CD4-positive, alpha-beta memory T cell (primary cell): ENCODE data around the gene RNF125. TPM values are rescaled to one million over a fixed set of nuclear protein-coding genes. Genes with fewer than 3 reads are reported as not detected.

ENCODE experiments used
- CTCF ChIA-PET: fragments of 350-600 bp; sonication (Branson Sonifier 250); formaldehyde crosslinking; loops from one replicate; lab custom pipeline; 2021; ENCODE audit warnings: inconsistent platforms; ENCODE audit not compliant: partially characterized antibody; lab: Charles Lee
- POLR2A ChIA-PET: fragments of 350-600 bp; sonication (Branson Sonifier 250); formaldehyde crosslinking; loops from one replicate; lab custom pipeline; 2021; ENCODE audit not compliant: partially characterized antibody; lab: Charles Lee
- DNase-seq, 5 donors: peaks; one replicate each; pipeline versions ENCODE4 v3.0.0 to v3.0.0-alpha.2; 2020 to 2022; ENCODE audit warnings: mixed read lengths in 1 of 5
- H3K27ac ChIP-seq: one replicate; pipeline ENCODE4 v1.7.0; 2013; ENCODE audit warnings: low read depth, low read length
- H3K27me3 ChIP-seq: 2 replicates; pipeline ENCODE4 v1.7.0; 2013; ENCODE audit warnings: mild to moderate bottlenecking, low read length, moderate library complexity; ENCODE audit not compliant: insufficient read depth
- H3K36me3 ChIP-seq: 2 replicates; pipeline ENCODE4 v1.7.0; 2013; ENCODE audit warnings: mild to moderate bottlenecking, low read length, moderate library complexity; ENCODE audit not compliant: insufficient read depth
- H3K4me1 ChIP-seq: 2 replicates; pipeline ENCODE4 v1.7.0; 2013; ENCODE audit warnings: mild to moderate bottlenecking, low read length, moderate library complexity; ENCODE audit not compliant: insufficient read depth
- H3K4me3 ChIP-seq, 2 donors: one replicate each; pipeline ENCODE4 v1.7.0; 2013; ENCODE audit warnings: low read length in 2 of 2, mild to moderate bottlenecking in 1 of 2
- H3K9me3 ChIP-seq, 2 donors: one replicate each; pipeline ENCODE4 v1.7.0; 2013; ENCODE audit warnings: low read length in 2 of 2, control low read depth in 1 of 2; ENCODE audit not compliant: control insufficient read depth in 1 of 2
- H3K27ac Mint-ChIP-seq, 7 donors: one replicate each; pipeline ENCODE4 v1.8.0; 2020 to 2021; ENCODE audit warnings: mixed read lengths in 7 of 7, mild to moderate bottlenecking in 6 of 7, inconsistent platforms in 3 of 7, moderate library complexity in 3 of 7
- H3K27me3 Mint-ChIP-seq, 2 donors: one replicate each; pipeline ENCODE4 v1.8.0; 2020 to 2021; ENCODE audit warnings: mixed read lengths in 2 of 2
- H3K36me3 Mint-ChIP-seq, 2 donors: one replicate each; pipeline ENCODE4 v1.8.0; 2020 to 2021; ENCODE audit warnings: mixed read lengths in 2 of 2, inconsistent platforms in 1 of 2, mild to moderate bottlenecking in 1 of 2
- H3K4me1 Mint-ChIP-seq, 4 donors: one replicate each; pipeline ENCODE4 v1.8.0; 2020 to 2021; ENCODE audit warnings: mixed read lengths in 4 of 4, mild to moderate bottlenecking in 1 of 4
- H3K4me3 Mint-ChIP-seq, 8 donors: one replicate each; pipeline ENCODE4 v1.8.0; 2020 to 2021; ENCODE audit warnings: mixed read lengths in 8 of 8, mild to moderate bottlenecking in 7 of 8, moderate library complexity in 6 of 8, inconsistent platforms in 3 of 8
- H3K9me3 Mint-ChIP-seq, 8 donors: one replicate each; pipeline ENCODE4 v1.8.0; 2020 to 2021; ENCODE audit warnings: mixed read lengths in 8 of 8, mild to moderate bottlenecking in 5 of 8, inconsistent platforms in 3 of 8, moderate library complexity in 1 of 8
- intact Hi-C: fragments of 100-400 bp; cut with micrococcal nuclease; formaldehyde crosslinking; loops from one replicate; pipeline ENCODE4 v1.15.1; 2023
- polyA plus RNA-seq, 2 donors: library from polyadenylated mRNA; unstranded; fragments of 300-500 nt; fragmentation: Illumina TruSeq; gene quantifications; one replicate each; pipeline ENCODE4 v1.2.3, GENCODE V29; 2021
- total RNA-seq, 2 experiments: library from RNA; stranded (reverse); gene quantifications; one replicate each; pipeline ENCODE4 v1.2.3, GENCODE V29; 2021

The RNF125 gene
- total and polyA plus RNA-seq, 4 experiments from 2014 or later = 38.2 to 82.7 (median 51.6) TPM

DNA sequence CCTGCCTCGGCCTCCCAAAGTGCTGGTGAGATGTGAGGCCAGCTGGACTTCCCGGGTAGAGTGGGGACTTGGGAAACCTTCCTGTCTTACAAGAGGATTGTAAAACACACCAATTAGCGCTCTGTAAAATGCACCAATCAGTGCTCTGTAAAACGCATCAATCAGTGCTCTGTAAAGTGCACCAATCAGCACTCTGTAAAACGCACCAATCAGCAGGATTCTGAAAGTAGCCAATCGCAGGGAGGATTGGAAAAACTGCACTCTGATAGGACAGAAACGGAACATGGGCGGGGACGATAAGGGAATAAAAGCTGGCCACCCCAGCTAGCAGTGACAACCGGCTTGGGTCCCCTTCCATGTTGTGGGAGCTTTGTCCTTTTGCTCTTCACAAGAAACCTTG lies 19.0 kb downstream of the RNF125 start:
- Histone ChIP-seq H3K4me3 (no peak overlapping the region), H3K27ac (no peak overlapping the region), H3K36me3 (peaks cover 23% of the 10 kb centered on the region), H3K4me1 (peaks cover 93% of the 10 kb centered on the region), H3K27me3 (no peaks in the 10 kb centered on the region), H3K9me3 (no peaks in the 10 kb centered on the region)
- H3K27me3 Mint-ChIP-seq = no peaks in the 10 kb centered on the region
- H3K9me3 Mint-ChIP-seq = peaks cover 0 to 4% (median 0%) of the 10 kb centered on the region in 8 donors
- intact Hi-C loops = no loop called here
- CTCF ChIA-PET = interaction anchor here (0.9 to 4.9 kb wide), 3 partner anchors 18 to 29 kb away, joined by 3 to 36 read pairs (median 3); partner anchors contain the start of gene RNF125
- DNase-seq = no peak
- peaks cover 48 to 67% of the 10 kb centered on the region in 2 donors for H3K36me3 Mint-ChIP-seq
- peaks cover 62 to 94% (median 76%) of the 10 kb centered on the region in 4 donors for H3K4me1 Mint-ChIP-seq
- peak overlapping the region in 4 of 7 donors; percentile 6 to 75 (median 54) for H3K27ac Mint-ChIP-seq
- POLR2A ChIA-PET = interaction anchor here (0.6 to 14.0 kb wide), 4 partner anchors 12 to 94 kb away, joined by 4 to 280 read pairs (median 5); partner anchors contain the start of genes RNF125, RNF138 and TRAPPC8
- no peak overlapping the region for H3K4me3 Mint-ChIP-seq

DNA sequence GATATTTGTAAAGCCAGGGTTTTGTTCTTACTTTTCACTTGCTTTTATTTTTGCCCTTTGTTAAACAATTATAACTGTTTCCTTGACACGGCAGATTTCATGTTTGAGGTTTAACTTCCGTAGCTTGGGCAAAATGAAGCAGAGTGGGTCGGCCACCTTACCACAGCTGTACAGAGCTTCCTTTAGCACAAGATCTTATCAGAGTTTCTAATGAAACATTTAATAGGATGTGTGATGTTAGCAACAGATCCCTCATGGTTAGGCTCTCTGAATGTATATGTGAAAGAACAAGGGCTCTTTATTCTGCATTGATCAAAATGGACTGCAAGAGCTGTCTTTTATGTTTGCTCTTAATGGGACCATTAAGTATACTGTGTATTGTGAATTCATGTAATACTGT lies 22.3 kb downstream of the RNF125 start:
- H3K36me3 ChIP-seq = peaks cover 28% of the 10 kb centered on the region
- H3K9me3 Mint-ChIP-seq = peaks cover 0 to 4% (median 0%) of the 10 kb centered on the region in 8 donors
- CTCF ChIA-PET = interaction anchor here (0.9 to 4.9 kb wide), 5 partner anchors 12 to 97 kb away, joined by 3 to 36 read pairs (median 5); partner anchors contain the start of genes RNF125 and TRAPPC8
- H3K27me3 ChIP-seq = no peaks in the 10 kb centered on the region
- H3K27me3 Mint-ChIP-seq = no peaks in the 10 kb centered on the region
- H3K27ac Mint-ChIP-seq = peak overlapping the region; percentile 61 to 92 (median 87)
- POLR2A ChIA-PET = interaction anchor here (0.7 to 14.0 kb wide), 14 partner anchors 8 to 99 kb away, joined by 3 to 280 read pairs (median 4); partner anchors contain the start of genes RNF125, RNF138 and TRAPPC8
- peak; percentile 74 to 78 (median 75) for DNase-seq
- intact Hi-C loops = loop anchor here (1.0 to 2.0 kb wide), 4 partner anchors 8 to 51 kb away; partner anchors contain the start of gene RNF125
- peaks cover 48 to 75% (median 58%) of the 10 kb centered on the region in 4 donors for H3K4me1 Mint-ChIP-seq
- H3K4me1 ChIP-seq = peaks cover 75% of the 10 kb centered on the region
- peak overlapping the region; percentile 21 for H3K27ac ChIP-seq
- peak overlapping the region; percentile 55 to 84 (median 70) for H3K4me3 Mint-ChIP-seq
- peaks cover 46 to 63% of the 10 kb centered on the region in 2 donors for H3K36me3 Mint-ChIP-seq
- no peaks in the 10 kb centered on the region for H3K9me3 ChIP-seq
- no peak overlapping the region for H3K4me3 ChIP-seq

DNA sequence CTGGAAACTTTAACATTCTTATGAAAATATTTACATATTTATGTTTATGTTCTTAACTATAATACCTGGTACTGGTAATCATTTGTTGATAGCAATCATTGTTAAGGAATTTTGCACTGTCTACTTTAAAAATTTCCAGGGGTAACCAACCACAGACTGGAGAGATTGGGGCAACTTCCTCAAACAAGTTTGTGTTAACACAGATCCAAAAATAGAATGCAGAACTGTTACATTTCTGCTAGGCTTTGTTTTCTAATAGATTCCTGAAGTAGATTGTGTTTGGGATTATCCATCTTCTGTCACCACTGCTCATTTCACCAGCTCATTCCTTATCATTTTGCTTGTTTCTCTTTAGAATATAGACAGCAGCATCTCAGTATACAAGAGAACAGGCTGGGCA lies 23.7 kb downstream of the RNF125 start:
- intact Hi-C loops = no loop called here
- Histone ChIP-seq H3K27me3 (no peaks in the 10 kb centered on the region), H3K36me3 (peaks cover 21% of the 10 kb centered on the region), H3K9me3 (no peaks in the 10 kb centered on the region), H3K4me3 (no peak overlapping the region), H3K27ac (no peak overlapping the region), H3K4me1 (peaks cover 66% of the 10 kb centered on the region)
- Mint-ChIP-seq H3K36me3 (peaks cover 40 to 60% of the 10 kb centered on the region in 2 donors), H3K27me3 (no peaks in the 10 kb centered on the region), H3K27ac (peak overlapping the region in 5 of 7 donors; percentile 12 to 76 (median 49)), H3K4me3 (peak overlapping the region in 5 of 8 donors; percentile 31 to 67 (median 46)), H3K4me1 (peaks cover 38 to 63% (median 48%) of the 10 kb centered on the region in 4 donors), H3K9me3 (peaks cover 0 to 4% (median 0%) of the 10 kb centered on the region in 8 donors)
- POLR2A ChIA-PET = interaction anchor here (1.3 to 14.0 kb wide), 2 partner anchors 19 to 30 kb away, joined by 3 to 280 read pairs; partner anchors contain the start of gene RNF125
- DNase-seq = no peak
- CTCF ChIA-PET = interaction anchor here (0.9 to 3.6 kb wide), 6 partner anchors 18 to 99 kb away, joined by 3 to 19 read pairs (median 3); partner anchors contain the start of genes RNF125 and TRAPPC8

DNA sequence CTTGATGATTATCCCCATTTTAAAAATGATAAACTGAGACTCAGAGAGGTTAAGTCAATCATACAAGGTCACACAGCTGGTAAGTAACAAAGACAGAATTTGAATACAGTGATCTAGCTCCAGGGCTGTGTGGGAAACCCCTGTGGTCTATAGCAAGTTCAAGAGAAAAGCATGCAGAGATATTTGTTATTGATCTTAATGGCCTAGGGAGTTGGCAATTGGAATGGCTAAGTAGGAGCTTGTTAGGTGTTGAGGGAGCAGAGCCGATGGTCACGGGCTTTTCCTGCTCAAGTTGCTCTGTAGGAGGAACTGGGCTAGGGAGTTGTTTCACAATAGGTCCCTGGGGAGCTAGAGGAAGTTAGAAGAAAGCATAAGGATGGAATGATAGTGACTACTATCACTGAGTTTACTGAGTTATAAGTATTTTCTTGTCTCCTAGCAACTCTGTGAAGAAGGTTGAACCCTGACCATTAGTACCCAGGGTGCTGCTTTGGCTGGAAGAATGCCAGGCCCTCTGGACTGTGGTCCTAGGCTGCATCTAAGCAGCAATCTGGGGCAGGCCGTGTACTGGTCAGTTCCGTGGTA lies 30.0 kb downstream of the RNF125 start:
- H3K4me1 Mint-ChIP-seq = peaks cover 30 to 54% (median 42%) of the 10 kb centered on the region in 4 donors
- Histone ChIP-seq H3K27me3 (no peaks in the 10 kb centered on the region), H3K27ac (peak overlapping the region; percentile 52), H3K36me3 (peaks cover 14% of the 10 kb centered on the region), H3K9me3 (no peaks in the 10 kb centered on the region), H3K4me3 (no peak overlapping the region), H3K4me1 (peaks cover 42% of the 10 kb centered on the region)
- peak overlapping the region in 7 of 8 donors; percentile 4 to 73 (median 44) for H3K4me3 Mint-ChIP-seq
- H3K27me3 Mint-ChIP-seq = no peaks in the 10 kb centered on the region
- ChIA-PET CTCF (interaction anchor here (1.2 to 3.6 kb wide), 3 partner anchors 23 to 44 kb away, joined by 3 to 16 read pairs (median 6); partner anchors contain the start of gene RNF125), POLR2A (interaction anchor here (0.6 to 4.1 kb wide), 7 partner anchors 8 to 106 kb away, joined by 3 to 57 read pairs (median 5); partner anchors contain the start of genes RNF125, RNF138 and TRAPPC8)
- peak overlapping the region in 6 of 7 donors; percentile 14 to 93 (median 90) for H3K27ac Mint-ChIP-seq
- H3K36me3 Mint-ChIP-seq = peaks cover 29 to 54% of the 10 kb centered on the region in 2 donors
- no peaks in the 10 kb centered on the region for H3K9me3 Mint-ChIP-seq
- DNase-seq = peak in 1 of 5 donors; percentile 19
- intact Hi-C loops = loop anchor here (1.0 to 2.0 kb wide), 3 partner anchors 7 to 44 kb away; partner anchors contain the start of gene RNF125

DNA sequence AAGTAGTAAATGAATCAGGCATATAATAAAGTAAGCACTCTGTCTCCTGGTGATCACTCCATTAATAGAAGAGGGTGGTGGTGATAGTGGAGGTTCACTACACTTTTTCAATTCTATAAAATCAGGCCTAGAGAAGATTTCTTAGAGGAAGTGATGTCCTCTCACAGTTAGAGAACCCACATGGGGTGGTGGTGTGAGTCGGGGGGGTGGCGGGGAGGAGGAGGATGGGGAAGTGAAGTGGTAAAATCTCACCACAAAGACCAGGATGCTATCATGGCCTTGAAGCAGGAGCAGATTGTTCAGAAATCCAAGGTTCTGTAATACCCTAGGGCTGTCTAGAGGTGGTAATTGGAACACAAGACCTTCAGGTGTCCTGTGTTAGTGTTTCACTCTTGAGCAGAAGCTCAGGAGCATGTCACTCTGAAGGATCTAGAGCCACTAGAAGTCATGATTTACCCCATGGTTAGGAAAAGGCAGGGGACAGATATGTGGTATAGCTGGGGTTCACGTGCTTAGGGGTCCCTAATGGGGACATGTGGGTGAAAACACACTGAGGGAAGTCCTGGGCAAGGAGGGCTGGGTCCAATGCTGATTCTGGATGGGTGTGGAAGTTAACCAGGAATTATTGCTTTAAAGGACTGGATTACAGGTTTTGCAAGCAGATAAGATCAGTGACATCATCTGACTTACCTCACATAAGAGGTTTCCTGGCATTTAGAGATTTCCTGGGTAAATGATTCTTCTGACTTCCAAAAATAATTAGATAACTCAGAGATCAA lies 31.0 kb downstream of the RNF125 start:
- CTCF ChIA-PET = interaction anchor here (1.2 to 3.6 kb wide), 6 partner anchors 16 to 73 kb away, joined by 3 to 16 read pairs (median 5); partner anchors contain the start of gene RNF125
- intact Hi-C loops = loop anchor here (1.0 to 2.0 kb wide), 3 partner anchors 8 to 43 kb away; partner anchors contain the start of gene RNF125
- H3K27ac Mint-ChIP-seq = peak overlapping the region; percentile 80 to 96 (median 91)
- POLR2A ChIA-PET = interaction anchor here (0.7 to 4.1 kb wide), 11 partner anchors 9 to 107 kb away, joined by 3 to 57 read pairs (median 4); partner anchors contain the start of genes RNF125, RNF138 and TRAPPC8
- no peaks in the 10 kb centered on the region for H3K27me3 ChIP-seq
- no peaks in the 10 kb centered on the region for H3K9me3 Mint-ChIP-seq
- peaks cover 14% of the 10 kb centered on the region for H3K36me3 ChIP-seq
- H3K27ac ChIP-seq = peak overlapping the region; percentile 52
- H3K4me3 ChIP-seq = no peak overlapping the region
- no peaks in the 10 kb centered on the region for H3K9me3 ChIP-seq
- H3K27me3 Mint-ChIP-seq = no peaks in the 10 kb centered on the region
- peaks cover 34 to 57% (median 44%) of the 10 kb centered on the region in 4 donors for H3K4me1 Mint-ChIP-seq
- peak overlapping the region in 7 of 8 donors; percentile 53 to 79 (median 73) for H3K4me3 Mint-ChIP-seq
- peak; percentile 20 to 64 (median 33) for DNase-seq
- peaks cover 38% of the 10 kb centered on the region for H3K4me1 ChIP-seq
- H3K36me3 Mint-ChIP-seq = peaks cover 33 to 60% of the 10 kb centered on the region in 2 donors

DNA sequence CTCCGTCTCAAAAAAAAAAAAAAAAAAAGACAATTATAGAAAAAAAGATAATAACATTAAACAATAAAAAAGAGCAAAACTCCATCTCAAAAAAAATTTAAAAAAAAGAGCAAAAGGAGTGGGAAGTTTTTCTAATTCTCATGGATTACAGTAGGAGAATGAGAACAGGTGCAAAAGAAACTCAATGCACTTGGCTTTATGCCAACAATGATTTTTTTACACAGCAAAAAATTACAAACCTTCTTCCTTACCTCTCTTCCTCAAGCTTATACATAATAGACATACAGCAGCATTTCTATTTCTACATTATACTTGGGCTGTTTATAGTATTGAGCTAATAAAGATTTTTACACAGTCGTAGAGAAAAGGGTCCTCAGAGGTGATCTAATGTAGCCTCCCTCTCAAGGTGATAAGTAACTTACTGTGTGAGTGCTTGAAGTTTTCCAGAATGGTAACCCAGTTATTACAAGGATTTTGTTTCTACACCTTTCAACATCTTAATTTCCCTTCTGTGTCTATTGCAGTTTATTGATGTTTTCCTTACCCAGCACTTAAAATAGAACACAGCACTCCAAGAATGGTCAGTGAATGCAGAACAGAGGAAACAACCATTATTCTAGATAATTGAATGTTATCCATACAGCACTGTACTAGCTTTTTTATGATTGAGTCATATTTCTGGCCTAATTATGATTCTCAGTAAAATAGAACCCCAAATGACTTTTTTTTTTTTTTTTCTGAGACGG lies 38.2 kb downstream of the RNF125 start:
- no peaks in the 10 kb centered on the region for H3K27me3 ChIP-seq
- Mint-ChIP-seq H3K4me1 (peaks cover 45 to 80% (median 59%) of the 10 kb centered on the region in 4 donors), H3K27ac (peak overlapping the region in 3 of 7 donors; percentile 22 to 69 (median 46)), H3K9me3 (peaks cover 0 to 1% (median 0%) of the 10 kb centered on the region in 8 donors), H3K4me3 (no peak overlapping the region), H3K36me3 (peaks cover 47 to 67% of the 10 kb centered on the region in 2 donors), H3K27me3 (no peaks in the 10 kb centered on the region)
- intact Hi-C loops = no loop called here
- H3K27ac ChIP-seq = no peak overlapping the region
- H3K36me3 ChIP-seq = peaks cover 8% of the 10 kb centered on the region
- no peaks in the 10 kb centered on the region for H3K9me3 ChIP-seq
- DNase-seq = peak in 1 of 5 donors; percentile 16
- ChIA-PET CTCF (no interaction called here), POLR2A (interaction anchor here (0.6 to 2.1 kb wide), 5 partner anchors 14 to 38 kb away, joined by 3 to 6 read pairs (median 4); partner anchors contain the start of genes RNF125 and RNF138)
- peaks cover 38% of the 10 kb centered on the region for H3K4me1 ChIP-seq
- no peak overlapping the region for H3K4me3 ChIP-seq
